GM12801 (cell line): ENCODE results near the gene TRPV4.

Experiments used
- TF ChIP-seq, protein P1 (sequence below): IDR thresholded peaks from one replicate; pipeline ENCODE4 v1.5.1; 2011; ENCODE audit warnings: control low read depth; ENCODE audit not compliant: insufficient read length; ENCODE audit errors: extremely low read depth

The TRPV4 gene

DNA sequence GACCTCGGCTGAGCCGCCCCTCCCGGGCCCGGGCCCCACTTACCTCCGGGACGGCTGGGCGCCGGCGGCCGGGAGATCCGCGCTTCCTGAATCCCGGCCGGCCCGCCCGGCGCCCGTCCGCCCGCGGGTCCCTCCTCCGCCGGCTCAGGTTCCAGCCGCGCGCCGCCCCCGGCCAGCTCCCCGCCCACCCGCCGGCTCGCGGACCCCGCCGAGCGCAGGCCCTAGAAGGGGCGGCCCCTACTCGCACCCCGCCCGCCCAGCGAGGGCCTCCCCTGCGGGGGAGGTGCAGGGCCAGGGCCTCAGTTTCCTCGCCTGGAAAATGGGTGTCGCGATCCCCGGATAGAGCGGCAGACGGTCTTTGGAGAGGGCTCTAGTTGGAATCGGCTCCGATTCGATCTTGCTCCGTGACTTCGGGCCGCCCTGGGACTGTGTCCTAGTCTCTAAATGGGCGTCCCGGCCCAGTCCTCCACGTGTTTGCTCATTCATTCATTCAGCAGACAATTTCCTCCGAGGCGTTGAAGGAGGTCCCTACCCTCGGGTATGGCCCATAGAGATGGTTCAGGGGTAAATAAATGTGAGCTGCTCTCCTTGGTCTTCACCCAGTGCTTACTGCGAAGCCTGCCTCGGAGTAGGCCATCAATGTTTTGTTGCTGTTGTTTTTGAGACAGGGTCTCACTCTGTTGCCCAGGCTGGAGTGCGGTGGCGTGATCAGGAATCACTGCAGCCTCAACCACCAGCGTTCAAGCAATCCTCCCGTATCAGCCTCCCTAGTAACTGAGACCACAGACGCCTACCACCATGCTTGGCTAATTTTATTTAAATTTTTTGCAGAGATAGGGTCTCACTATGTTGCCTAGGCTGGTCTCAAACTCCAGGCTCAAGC is at the start of gene TRPV4:
TRPV4 (minus strand) TSS at position 92 of the 883 bp plus-strand sequence. CDS start 18,602 bp downstream, outside the sequence.
- TF ChIP-seq, protein P1, sequence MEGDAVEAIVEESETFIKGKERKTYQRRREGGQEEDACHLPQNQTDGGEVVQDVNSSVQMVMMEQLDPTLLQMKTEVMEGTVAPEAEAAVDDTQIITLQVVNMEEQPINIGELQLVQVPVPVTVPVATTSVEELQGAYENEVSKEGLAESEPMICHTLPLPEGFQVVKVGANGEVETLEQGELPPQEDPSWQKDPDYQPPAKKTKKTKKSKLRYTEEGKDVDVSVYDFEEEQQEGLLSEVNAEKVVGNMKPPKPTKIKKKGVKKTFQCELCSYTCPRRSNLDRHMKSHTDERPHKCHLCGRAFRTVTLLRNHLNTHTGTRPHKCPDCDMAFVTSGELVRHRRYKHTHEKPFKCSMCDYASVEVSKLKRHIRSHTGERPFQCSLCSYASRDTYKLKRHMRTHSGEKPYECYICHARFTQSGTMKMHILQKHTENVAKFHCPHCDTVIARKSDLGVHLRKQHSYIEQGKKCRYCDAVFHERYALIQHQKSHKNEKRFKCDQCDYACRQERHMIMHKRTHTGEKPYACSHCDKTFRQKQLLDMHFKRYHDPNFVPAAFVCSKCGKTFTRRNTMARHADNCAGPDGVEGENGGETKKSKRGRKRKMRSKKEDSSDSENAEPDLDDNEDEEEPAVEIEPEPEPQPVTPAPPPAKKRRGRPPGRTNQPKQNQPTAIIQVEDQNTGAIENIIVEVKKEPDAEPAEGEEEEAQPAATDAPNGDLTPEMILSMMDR: no peak

DNA sequence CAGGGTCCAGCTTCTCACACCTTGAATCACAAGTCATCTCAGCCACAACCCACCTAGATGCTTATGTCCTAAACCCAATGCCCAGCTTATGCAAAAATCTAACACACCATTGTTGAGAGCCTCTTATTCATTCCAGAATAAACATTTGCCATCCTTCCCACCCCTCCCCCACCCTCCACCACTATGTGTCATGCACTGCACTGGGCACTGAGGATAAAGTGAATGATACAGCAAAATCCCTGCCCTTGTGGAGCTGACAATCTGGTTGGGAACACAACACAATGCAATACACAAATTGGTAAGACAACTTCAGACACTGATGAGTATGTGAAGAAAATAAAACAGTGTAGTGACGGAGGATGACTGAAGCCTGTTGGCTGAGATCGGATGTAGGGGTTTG is 48.6 kb upstream of the TRPV4 start:
- TF ChIP-seq, protein P1: no peak

DNA sequence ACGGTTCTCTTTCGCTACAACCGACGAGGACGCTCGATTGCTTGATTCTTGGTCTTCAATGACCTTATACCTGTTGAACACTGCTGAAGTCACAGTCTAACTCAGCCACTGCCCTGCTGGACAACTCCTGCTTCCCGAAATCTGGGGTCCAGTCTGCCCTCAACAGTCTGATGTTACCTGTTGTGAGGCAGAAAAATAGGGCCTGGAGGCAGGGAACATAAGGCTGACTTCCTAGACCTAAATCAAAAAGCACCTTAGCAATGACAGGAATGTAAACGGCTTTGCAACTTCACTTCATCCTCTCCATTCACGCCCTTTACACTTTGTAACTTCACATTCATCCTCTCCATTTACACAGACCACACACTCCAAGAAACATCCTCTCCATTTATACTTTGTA is 47.7 kb upstream of the TRPV4 start:
- TF ChIP-seq, protein P1: no peak

DNA sequence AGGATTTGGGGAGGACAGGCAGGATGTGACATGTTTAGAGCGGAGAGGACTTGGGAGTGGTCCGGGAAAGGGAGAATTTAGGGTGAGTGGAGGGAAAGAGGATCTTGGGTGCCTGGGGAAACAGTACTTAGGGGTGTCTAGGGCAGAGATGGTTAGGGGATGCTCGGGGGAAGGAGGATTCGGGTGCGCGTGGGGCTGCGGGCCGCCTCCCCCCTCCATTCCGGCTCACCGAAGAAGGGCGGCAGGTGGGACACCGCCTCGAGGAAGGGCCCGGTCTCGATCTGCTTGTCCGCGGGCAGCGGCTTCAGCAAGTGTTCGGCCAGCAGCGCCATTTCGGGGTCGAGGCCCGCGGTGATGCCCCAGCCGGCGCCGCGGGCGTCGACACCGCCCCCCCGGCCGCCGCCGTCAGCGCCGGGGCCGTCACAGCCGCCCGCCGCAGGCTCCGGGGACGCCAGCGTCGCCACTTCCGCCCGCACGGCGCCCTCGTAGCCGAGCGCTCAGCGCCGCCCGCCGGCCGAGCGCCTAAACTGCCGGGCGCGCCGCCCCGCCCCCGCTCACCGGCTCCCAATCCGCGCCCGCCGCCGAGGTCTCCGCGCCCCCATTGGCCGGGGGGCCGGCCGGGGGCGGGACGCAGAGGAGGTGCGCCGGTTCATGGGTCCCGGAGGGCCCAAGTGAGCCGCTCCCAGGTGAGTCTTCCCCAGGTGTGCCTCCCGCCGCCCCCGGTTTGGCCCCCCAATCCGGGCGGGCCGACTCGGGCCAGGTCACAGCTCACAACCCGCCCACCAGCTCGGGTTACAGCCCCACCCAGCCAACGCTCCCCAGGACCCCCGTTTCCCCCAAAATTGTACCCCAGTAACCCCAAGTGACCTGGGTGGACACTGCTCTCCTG is 47.1 kb upstream of the TRPV4 start, which contains the start of gene GLTP:
GLTP (minus strand) TSS at position 499 of the 889 bp plus-strand sequence; CDS start at position 332, 167 bp downstream.
- TF ChIP-seq, protein P1: no peak

DNA sequence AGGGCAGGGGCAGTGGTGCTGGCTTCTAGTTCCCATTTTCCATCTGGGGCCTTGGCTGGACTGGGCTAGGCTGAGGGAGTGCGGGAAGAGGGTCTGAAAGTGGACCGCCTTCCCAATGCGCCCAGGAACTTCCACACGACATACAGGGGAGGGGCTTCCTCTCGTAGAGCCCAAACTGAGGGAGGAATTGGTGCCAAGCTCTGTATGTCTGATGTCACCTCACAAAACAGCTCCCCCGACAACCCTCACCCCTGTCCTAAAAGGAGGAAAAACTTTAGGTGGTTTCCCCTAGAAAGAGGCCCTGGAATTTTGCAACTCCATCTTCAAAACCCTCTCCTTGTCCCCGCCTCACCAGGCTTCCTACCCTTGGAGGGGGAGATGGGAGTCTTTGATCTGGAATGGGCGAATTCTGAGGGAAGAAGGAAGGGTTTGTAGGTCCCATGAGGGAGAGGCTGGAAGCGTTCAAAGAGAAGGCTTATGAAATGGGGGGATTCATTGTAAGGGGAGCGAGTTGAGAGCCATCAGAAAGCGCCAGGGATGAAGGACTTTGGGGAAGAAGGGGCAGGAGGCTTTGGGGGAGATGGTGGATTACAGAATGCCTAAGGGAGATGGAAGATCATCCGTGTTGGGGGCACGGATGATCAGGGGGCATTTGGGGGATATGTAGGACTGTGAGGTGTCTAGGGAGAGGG is 46.3 kb upstream of the TRPV4 start:
- TF ChIP-seq, protein P1: no peak

DNA sequence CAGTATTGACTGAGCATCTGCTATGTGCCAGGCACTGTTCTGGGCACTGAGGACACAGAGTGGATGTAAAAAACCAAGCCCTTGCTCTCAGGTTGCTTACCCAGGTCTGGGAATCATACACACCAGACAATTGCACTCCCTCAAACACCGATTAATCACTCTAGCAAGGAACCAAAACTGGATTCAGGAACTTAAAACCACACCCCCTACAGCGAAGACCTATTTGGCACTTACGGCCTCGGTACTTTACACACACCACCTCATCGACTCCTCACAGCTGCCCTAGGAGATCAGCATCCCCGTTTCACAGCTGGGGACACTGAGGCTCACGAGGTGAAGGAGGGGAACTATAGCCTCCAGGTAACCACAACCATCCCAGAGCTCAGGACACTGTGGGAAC is 45.6 kb upstream of the TRPV4 start:
- TF ChIP-seq, protein P1: no peak

DNA sequence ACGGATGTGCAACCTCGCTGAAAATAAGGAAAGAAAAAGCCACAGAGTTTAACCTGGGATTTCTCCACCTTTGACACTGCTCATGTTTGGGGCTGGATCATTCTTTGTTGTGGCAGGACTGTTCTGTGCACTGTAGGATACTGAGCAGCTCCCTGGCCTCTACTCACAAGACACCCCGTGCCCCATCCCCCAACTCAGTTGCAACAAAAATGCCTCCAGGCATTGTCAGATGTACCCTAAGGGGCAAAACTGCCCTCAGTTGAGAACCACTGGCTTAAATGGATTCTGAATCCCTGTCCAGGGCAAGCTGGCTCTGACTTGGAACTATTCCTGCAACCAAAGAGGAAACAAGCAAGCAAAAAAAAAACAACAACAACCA is 45.0 kb upstream of the TRPV4 start:
- TF ChIP-seq, protein P1: no peak
